Fibroblast of villous mesenchyme (primary cell): ENCODE data around the gene DOLPP1. TPM values are rescaled to one million over a fixed set of nuclear protein-coding genes. Genes with fewer than 3 reads are reported as not detected.

Source experiments
- DNase-seq: peaks from one replicate; pipeline ENCODE4 v3.0.0-alpha.2; 2010; ENCODE audit warnings: low read depth
- H3K4me3 ChIP-seq: 2 replicates; pipeline ENCODE4 v1.5.1; 2011; ENCODE audit warnings: low read depth, mild to moderate bottlenecking, low read length
- total RNA-seq: library from RNA; depleted of rRNA; stranded (reverse); fragments of >200 nt; gene quantifications from 2 replicates; pipeline ENCODE4 v1.2.3, GENCODE V29; 2012
- TF ChIP-seq, protein P1 (sequence below): IDR thresholded peaks from 2 replicates; pipeline ENCODE4 v1.5.1; 2012; ENCODE audit warnings: low read depth, mild to moderate bottlenecking, low read length; ENCODE audit not compliant: insufficient read depth

Gene DOLPP1
- total RNA-seq, 1 donor: 14.2 TPM

GRCh38 chr9:129094387-129095169 lies 13.7 kb downstream of the DOLPP1 start:
- H3K4me3 ChIP-seq: no peak overlapping the region
- TF ChIP-seq, protein P1, sequence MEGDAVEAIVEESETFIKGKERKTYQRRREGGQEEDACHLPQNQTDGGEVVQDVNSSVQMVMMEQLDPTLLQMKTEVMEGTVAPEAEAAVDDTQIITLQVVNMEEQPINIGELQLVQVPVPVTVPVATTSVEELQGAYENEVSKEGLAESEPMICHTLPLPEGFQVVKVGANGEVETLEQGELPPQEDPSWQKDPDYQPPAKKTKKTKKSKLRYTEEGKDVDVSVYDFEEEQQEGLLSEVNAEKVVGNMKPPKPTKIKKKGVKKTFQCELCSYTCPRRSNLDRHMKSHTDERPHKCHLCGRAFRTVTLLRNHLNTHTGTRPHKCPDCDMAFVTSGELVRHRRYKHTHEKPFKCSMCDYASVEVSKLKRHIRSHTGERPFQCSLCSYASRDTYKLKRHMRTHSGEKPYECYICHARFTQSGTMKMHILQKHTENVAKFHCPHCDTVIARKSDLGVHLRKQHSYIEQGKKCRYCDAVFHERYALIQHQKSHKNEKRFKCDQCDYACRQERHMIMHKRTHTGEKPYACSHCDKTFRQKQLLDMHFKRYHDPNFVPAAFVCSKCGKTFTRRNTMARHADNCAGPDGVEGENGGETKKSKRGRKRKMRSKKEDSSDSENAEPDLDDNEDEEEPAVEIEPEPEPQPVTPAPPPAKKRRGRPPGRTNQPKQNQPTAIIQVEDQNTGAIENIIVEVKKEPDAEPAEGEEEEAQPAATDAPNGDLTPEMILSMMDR: no peak
- DNase-seq: no peak

DNA sequence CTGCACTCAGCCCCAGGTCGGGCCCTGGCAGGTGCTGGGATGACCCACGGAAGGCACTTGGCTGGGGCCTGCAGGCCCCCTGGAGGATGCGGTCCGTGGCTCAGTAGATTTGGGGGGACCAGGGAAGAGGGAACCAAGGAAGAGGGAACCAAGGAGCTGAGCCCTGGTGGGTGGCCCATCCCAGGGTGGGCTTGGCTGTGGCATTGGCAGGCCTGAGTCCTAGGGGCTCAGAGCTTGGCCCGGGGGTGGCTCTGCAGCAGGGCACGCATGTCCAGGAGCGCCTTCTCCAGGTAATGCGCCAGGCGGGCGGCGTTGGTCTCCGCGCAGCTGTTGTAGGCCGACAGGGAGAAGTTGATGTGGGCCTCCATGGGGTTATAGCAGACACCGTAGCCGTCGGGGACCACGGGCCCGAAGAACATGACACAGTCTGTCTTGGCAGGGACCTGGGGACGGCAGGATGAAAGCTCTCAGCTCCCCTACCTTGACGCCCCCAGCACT lies 14.3 kb downstream of the DOLPP1 start:
- H3K4me3 ChIP-seq: no peak overlapping the region
- TF ChIP-seq, protein P1: no peak
- DNase-seq: no peak

- TF ChIP-seq, protein P1: no peak
- H3K4me3 ChIP-seq: no peak overlapping the region
- DNase-seq: no peak
These were observed 15.0 kb downstream of the DOLPP1 start for GRCh38 chr9:129095908-129096307.

DNA sequence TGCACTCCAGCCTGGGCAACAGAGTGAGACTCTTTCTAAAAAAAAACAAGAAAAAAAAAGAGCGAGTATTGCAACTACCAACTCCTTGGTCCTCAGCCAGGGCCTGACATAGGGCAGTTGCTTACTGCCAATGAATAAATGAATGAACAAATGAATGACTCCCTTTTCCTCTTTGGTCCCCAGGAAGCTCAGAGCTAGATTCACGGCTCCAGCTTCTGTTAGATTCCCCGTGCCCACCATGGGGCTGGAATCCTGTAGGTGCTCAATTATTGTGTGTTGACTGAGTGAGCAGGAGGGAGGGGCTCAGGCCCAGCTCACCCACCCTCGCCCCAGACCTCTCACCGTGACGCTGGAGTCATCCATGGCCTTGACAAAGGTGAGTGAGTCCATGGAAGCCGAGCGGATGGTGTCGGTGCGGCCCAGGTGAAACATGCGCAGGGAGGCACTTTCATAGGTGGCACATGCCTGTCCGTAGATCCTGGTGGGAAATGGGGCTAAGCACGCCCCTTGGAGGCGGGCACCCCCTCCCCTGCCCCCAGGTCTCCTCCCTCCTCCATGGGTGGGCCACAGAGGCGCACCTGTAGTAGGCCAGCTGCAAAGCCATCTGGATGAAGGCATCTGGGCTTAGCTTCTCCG lies 16.9 kb downstream of the DOLPP1 start:
- no peak for DNase-seq

GRCh38 chr9:129098328-129098727 lies 17.4 kb downstream of the DOLPP1 start:
- TF ChIP-seq, protein P1: no peak
- DNase-seq: no peak
- H3K4me3 ChIP-seq: no peak overlapping the region

More for the DNA sequence above, 16.9 kb downstream of the DOLPP1 start:
- H3K4me3 ChIP-seq: no peak overlapping the region
- TF ChIP-seq, protein P1: no peak

DNA sequence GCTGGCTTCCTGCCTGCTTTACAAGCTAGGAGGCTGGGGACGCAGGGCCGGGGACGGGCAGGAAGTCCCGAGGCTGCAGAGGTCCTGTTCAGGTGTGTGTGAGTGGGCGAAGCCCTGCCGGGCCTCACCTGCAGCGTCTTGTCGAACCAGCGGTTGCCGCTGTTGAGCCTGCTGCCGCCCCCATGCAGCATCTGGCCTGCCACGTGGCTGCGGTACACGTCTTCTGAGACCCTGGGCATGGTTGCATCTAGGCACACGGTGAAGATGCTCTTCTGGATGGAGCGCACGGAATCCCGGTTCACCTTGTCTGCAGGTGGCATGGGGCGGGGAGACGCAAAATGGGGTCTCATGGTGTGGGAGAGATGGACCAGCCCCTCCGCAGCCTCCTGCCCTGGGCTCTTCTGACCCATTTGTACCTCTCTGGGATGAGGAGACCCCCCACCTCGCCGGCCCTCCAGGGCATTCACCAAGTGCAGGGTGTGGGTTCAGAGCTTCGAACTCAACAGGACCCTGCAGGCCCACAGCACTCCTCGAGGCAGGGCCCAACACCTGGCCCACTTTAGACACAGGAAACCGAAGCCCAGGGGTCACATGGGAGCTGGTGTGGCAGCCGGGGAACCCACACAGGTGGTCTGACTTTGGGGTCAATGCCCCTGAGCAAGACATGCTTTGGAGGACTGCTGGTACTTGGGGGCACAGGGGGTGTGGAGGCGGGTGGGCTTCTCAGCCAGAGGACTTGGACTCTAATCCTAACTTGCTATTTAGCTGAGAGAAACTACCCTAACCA lies 19.7 kb downstream of the DOLPP1 start:
- no peak for DNase-seq
- no peak overlapping the region for H3K4me3 ChIP-seq
- TF ChIP-seq, protein P1: no peak
